ENCODE results near the gene EFCAB6. TPM values are rescaled to one million over a fixed set of nuclear protein-coding genes. Genes with fewer than 3 reads are reported as not detected.

EFCAB6 gene
- total RNA-seq, 1 experiment from 2014 or later, result 0.52 TPM

GRCh38 chr22:43745411-43745770, 66.7 kb downstream of the EFCAB6 start:
- CTCF ChIA-PET, result no interaction called here
- no peak overlapping the region for H3K9ac ChIP-seq (ENCODE audit: low read length)
- H3K27me3 ChIP-seq (ENCODE audit: insufficient read depth, low read length), result peaks cover 75% of the 10 kb centered on the region
- no peaks in the 10 kb centered on the region for H3K9me3 ChIP-seq (ENCODE audit: control insufficient read depth in 1 of 2, insufficient read depth in 1 of 2, low read depth in 1 of 2, low read length in 2 of 2)
- no peaks in the 10 kb centered on the region for H3K36me3 ChIP-seq (ENCODE audit: control insufficient read depth in 1 of 2, insufficient read depth in 2 of 2, low read length in 2 of 2)
- no TSS peak for BruUV-seq (replicated peaks)
- H3K9me2 ChIP-seq (ENCODE audit: insufficient read depth), result no peaks in the 10 kb centered on the region
- H3K27ac ChIP-seq (ENCODE audit: low read depth, low read length), result no peak overlapping the region
- POLR2A ChIA-PET, result no interaction called here
- intact Hi-C loops (cut with micrococcal nuclease), result no loop called here
- no peak overlapping the region for H3K4me2 ChIP-seq (ENCODE audit: low read length)
- TF ChIP-seq POLR2AphosphoS5 (IDR thresholded peaks at IDR 0.05; ENCODE audit: low read depth, low read length) (no peak), SRF (IDR thresholded peaks at IDR 0.05; ENCODE audit: low read depth) (no peak), ZFX (IDR thresholded peaks at IDR 0.05) (no peak), EGR1 (IDR thresholded peaks at IDR 0.05; ENCODE audit: low read depth) (no peak)
- TF ChIP-seq, protein P1, sequence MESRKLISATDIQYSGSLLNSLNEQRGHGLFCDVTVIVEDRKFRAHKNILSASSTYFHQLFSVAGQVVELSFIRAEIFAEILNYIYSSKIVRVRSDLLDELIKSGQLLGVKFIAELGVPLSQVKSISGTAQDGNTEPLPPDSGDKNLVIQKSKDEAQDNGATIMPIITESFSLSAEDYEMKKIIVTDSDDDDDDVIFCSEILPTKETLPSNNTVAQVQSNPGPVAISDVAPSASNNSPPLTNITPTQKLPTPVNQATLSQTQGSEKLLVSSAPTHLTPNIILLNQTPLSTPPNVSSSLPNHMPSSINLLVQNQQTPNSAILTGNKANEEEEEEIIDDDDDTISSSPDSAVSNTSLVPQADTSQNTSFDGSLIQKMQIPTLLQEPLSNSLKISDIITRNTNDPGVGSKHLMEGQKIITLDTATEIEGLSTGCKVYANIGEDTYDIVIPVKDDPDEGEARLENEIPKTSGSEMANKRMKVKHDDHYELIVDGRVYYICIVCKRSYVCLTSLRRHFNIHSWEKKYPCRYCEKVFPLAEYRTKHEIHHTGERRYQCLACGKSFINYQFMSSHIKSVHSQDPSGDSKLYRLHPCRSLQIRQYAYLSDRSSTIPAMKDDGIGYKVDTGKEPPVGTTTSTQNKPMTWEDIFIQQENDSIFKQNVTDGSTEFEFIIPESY (IDR thresholded peaks at IDR 0.05; ENCODE audit: extremely low read depth, insufficient replicate concordance, low read length), result no peak
- H4K20me1 ChIP-seq (ENCODE audit: insufficient read depth), result no peaks in the 10 kb centered on the region
- RAD21 ChIA-PET (ENCODE audit: low non-redundant PET in 1 of 2, low total read pairs in 2 of 2, uncharacterized antibody in 2 of 2, unreplicated experiment in 2 of 2), result no interaction called here
- H3K4me1 ChIP-seq (ENCODE audit: control insufficient read depth in 1 of 2, insufficient read depth in 2 of 2, low read length in 2 of 2), result no peaks in the 10 kb centered on the region
- no peak overlapping the region for H3K4me3 ChIP-seq (replicated peaks in 1 of 2; ENCODE audit: low read depth in 1 of 2, low read length in 2 of 2)
- H2AFZ ChIP-seq (ENCODE audit: low read depth, low read length, poor library complexity, severe bottlenecking), result no peak overlapping the region
- H3K79me2 ChIP-seq (ENCODE audit: insufficient read depth, low read length), result no peaks in the 10 kb centered on the region
- no peak for DNase-seq (ENCODE audit: low read depth, low spot score)
- ATAC-seq, result no peak

DNA sequence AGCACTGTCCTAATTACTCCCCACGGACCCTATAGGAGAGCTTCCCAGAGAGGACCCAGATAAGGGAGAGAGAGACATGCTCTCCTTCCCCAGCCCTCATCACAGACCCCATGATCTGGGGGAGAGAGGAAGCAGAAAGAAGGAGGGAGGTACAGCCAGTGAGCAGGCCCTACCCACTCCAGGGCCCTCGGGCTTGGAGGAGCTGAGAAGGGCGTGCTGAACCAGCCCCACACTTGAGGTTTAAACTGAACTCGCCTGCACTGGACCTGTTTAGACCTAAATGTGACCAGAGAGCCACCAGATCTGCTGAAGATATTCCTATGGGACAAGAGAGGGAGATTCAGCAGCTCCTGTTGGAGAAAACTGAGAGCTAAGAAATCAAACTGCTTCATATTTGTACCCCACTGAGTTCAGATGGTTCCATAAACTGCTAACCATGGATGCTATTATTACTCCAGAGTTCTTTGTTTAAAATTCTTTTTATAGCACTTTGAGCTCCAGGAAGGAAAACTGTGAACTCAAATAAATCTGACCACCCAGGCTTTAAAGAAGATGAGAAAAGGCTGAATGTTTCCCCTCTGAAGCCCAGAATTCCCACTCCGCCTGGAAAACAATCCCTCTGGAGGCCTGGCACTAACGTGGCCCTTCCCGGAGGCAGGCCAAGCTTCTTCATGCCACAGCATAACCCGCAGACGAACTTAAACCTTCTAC, 67.2 kb downstream of the EFCAB6 start:
- Histone ChIP-seq H3K27me3 (ENCODE audit: insufficient read depth, low read length) (peaks cover 70% of the 10 kb centered on the region), H3K9ac (ENCODE audit: low read length) (no peak overlapping the region), H3K4me2 (ENCODE audit: low read length) (no peak overlapping the region), H3K27ac (ENCODE audit: low read depth, low read length) (no peak overlapping the region), H3K9me3 (ENCODE audit: control insufficient read depth in 1 of 2, insufficient read depth in 1 of 2, low read depth in 1 of 2, low read length in 2 of 2) (no peaks in the 10 kb centered on the region), H3K4me3 (replicated peaks in 1 of 2; ENCODE audit: low read depth in 1 of 2, low read length in 2 of 2) (no peak overlapping the region), H3K79me2 (ENCODE audit: insufficient read depth, low read length) (no peaks in the 10 kb centered on the region), H3K4me1 (ENCODE audit: control insufficient read depth in 1 of 2, insufficient read depth in 2 of 2, low read length in 2 of 2) (no peaks in the 10 kb centered on the region), H4K20me1 (ENCODE audit: insufficient read depth) (no peaks in the 10 kb centered on the region), H3K36me3 (ENCODE audit: control insufficient read depth in 1 of 2, insufficient read depth in 2 of 2, low read length in 2 of 2) (no peaks in the 10 kb centered on the region), H2AFZ (ENCODE audit: low read depth, low read length, poor library complexity, severe bottlenecking) (no peak overlapping the region), H3K9me2 (ENCODE audit: insufficient read depth) (no peaks in the 10 kb centered on the region)
- CTCF ChIA-PET, result no interaction called here
- no peak for TF ChIP-seq POLR2A (IDR thresholded peaks at IDR 0.05; ENCODE audit: borderline replicate concordance, extremely low read depth, insufficient read depth, insufficient read length)
- no peak for TF ChIP-seq YY1 (IDR thresholded peaks at IDR 0.05; ENCODE audit: extremely low read depth, insufficient replicate concordance, low read depth, low read length)
- TF ChIP-seq JUND (IDR thresholded peaks at IDR 0.05), result no peak
- TF ChIP-seq ZNF274 (IDR thresholded peaks at IDR 0.05; ENCODE audit: low read depth, low read length), result no peak
- no peak for TF ChIP-seq CEBPB (IDR thresholded peaks at IDR 0.05; ENCODE audit: low read depth)
- TF ChIP-seq, protein P2, sequence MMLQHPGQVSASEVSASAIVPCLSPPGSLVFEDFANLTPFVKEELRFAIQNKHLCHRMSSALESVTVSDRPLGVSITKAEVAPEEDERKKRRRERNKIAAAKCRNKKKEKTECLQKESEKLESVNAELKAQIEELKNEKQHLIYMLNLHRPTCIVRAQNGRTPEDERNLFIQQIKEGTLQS (IDR thresholded peaks at IDR 0.05), result no peak
- no peak for TF ChIP-seq SP1 (IDR thresholded peaks at IDR 0.05; ENCODE audit: low read depth)
- TF ChIP-seq, protein P1 (IDR thresholded peaks at IDR 0.05; ENCODE audit: extremely low read depth, insufficient replicate concordance, low read length), result no peak
- TF ChIP-seq SRF (IDR thresholded peaks at IDR 0.05; ENCODE audit: low read depth), result no peak
- TF ChIP-seq ZFX (IDR thresholded peaks at IDR 0.05), result no peak
- POLR2A ChIA-PET, result no interaction called here
- intact Hi-C loops (cut with micrococcal nuclease), result no loop called here
- no peak for DNase-seq (ENCODE audit: low read depth, low spot score)
- ATAC-seq, result no peak
- BruUV-seq (replicated peaks), result no TSS peak
- RAD21 ChIA-PET (ENCODE audit: low non-redundant PET in 1 of 2, low total read pairs in 2 of 2, uncharacterized antibody in 2 of 2, unreplicated experiment in 2 of 2), result no interaction called here
